Duodenal mucosa (tissue), 2 donors: ENCODE results near the gene ERCC6L2.

Experiments used
- H3K27ac ChIP-seq: one replicate; pipeline ENCODE4 v1.7.0; 2013; ENCODE audit warnings: low read depth, low read length
- H3K27me3 ChIP-seq, 2 donors: one replicate each; pipeline ENCODE4 v1.7.0; 2013; ENCODE audit warnings: low read length in 2 of 2, control low read depth in 1 of 2; ENCODE audit not compliant: insufficient read depth in 2 of 2, control insufficient read depth in 1 of 2
- H3K36me3 ChIP-seq, 2 donors: one replicate each; pipeline ENCODE4 v1.7.0; 2013; ENCODE audit warnings: low read length in 2 of 2, control low read depth in 1 of 2; ENCODE audit not compliant: insufficient read depth in 2 of 2, control insufficient read depth in 1 of 2
- H3K4me1 ChIP-seq, 2 donors: one replicate each; pipeline ENCODE4 v1.7.0; 2013; ENCODE audit warnings: low read length in 2 of 2, control low read depth in 1 of 2; ENCODE audit not compliant: insufficient read depth in 2 of 2, control insufficient read depth in 1 of 2
- H3K4me3 ChIP-seq, 2 donors: one replicate each; pipeline ENCODE4 v1.7.0; 2013; ENCODE audit warnings: low read length in 2 of 2, low read depth in 1 of 2
- H3K9ac ChIP-seq, 2 donors: one replicate each; pipeline ENCODE4 v1.7.0; 2013; ENCODE audit warnings: low read length in 2 of 2, low read depth in 1 of 2
- H3K9me3 ChIP-seq, 2 donors: one replicate each; pipeline ENCODE4 v1.7.0; 2013; ENCODE audit warnings: low read length in 2 of 2, control low read depth in 1 of 2; ENCODE audit not compliant: control insufficient read depth in 1 of 2

The ERCC6L2 gene, protein sequence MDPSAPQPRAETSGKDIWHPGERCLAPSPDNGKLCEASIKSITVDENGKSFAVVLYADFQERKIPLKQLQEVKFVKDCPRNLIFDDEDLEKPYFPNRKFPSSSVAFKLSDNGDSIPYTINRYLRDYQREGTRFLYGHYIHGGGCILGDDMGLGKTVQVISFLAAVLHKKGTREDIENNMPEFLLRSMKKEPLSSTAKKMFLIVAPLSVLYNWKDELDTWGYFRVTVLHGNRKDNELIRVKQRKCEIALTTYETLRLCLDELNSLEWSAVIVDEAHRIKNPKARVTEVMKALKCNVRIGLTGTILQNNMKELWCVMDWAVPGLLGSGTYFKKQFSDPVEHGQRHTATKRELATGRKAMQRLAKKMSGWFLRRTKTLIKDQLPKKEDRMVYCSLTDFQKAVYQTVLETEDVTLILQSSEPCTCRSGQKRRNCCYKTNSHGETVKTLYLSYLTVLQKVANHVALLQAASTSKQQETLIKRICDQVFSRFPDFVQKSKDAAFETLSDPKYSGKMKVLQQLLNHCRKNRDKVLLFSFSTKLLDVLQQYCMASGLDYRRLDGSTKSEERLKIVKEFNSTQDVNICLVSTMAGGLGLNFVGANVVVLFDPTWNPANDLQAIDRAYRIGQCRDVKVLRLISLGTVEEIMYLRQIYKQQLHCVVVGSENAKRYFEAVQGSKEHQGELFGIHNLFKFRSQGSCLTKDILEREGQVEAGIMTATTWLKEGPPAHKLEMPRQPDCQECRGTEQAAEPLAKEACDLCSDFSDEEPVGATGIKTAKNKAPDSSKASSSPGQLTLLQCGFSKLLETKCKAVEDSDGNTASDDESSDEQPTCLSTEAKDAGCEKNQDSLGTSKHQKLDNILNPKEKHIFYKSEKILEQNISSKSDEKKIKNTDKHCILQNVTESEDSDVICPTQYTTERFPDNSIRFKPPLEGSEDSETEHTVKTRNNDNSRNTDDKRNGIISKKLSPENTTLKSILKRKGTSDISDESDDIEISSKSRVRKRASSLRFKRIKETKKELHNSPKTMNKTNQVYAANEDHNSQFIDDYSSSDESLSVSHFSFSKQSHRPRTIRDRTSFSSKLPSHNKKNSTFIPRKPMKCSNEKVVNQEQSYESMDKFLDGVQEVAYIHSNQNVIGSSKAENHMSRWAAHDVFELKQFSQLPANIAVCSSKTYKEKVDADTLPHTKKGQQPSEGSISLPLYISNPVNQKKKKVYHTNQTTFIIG (N-terminal part only)

DNA sequence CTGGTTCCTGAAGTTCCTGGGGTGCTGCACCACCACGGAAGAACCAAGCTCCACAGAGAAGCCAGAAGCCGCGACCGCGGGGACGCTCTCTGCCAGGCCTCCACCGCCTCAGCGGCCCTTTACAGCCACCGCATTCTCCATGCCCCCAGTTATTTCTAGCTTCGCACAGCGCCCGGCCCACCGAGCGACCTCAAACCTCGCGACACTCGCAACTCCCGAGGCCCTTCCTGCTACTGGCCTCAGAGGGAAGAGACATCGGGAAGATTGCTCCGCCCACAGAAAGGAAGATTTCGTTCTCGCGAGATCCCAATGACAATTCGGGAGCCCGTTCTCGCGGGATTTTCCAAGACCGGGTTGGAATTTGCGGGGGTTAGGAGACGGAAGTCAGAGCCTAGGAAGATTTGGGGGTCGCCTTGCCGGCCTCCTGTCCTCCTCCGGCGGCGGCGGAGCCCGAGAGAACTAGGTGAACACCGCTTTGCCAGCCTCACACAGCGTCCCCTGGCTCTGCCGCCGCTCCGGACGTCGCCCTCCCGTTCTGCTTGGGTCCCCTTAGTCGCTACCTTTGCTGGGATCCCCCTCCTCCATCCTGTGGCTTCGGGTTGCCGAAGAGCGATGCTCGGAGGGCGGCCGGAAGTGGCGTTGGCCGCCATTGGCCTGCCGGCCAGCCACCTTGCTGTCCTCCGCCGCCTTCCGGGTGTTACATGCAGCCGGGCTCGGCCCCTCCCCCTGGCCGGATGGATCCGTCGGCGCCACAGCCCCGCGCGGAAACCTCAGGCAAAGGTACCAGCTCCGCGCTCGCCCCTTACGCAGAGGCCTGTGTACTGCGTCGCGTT is at the start of gene ERCC6L2:
Gene ERCC6L2 (plus strand): TSS at position 387 of the 833 bp plus-strand sequence. CDS start 348 bp downstream, at position 735.
- Histone ChIP-seq H3K27me3 (no peaks in the 10 kb centered on the region), H3K9me3 (no peaks in the 10 kb centered on the region), H3K27ac (no peak within 1 kb of the TSS), H3K4me1 (peaks cover 10 to 11% of the 10 kb centered on the region in 2 donors), H3K4me3 (no peak within 1 kb of the TSS), H3K9ac (no peak within 1 kb of the TSS), H3K36me3 (peaks cover 0 to 5% of the 10 kb centered on the region in 2 donors)

DNA sequence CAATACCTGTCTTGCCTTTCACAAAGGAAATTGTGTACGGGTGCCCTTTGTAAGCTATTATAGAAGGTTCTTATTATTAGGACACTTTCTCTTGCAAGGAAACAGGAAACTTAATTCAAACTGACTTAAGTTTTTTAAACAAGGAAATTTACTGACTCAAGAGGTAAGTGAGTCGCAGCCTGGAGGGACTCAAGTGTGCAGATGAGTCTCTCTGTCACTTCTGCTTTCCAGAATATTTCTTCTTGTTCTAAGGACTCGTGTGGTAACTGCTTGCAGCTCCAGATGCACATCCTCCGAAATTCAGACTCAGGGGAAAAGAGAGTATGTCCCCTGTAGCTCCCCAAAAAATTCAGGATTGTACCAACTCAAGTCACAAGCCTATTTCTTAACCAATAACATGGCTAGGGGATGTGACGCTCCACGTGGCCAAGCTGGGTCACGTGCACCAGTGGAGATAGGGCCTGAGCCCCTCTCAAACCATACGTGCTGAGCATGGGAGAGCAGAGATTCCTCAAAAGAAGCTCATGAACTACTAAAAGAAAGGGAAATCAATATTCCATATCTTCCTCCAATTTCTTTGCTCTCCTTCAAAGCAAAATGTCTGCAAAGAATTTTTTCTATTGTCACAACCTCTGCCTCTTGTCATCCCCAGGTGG is 49.2 kb upstream of the ERCC6L2 start:
- Histone ChIP-seq H3K27ac (no peak overlapping the region), H3K27me3 (no peaks in the 10 kb centered on the region), H3K36me3 (no peaks in the 10 kb centered on the region), H3K9ac (no peak overlapping the region), H3K4me1 (peaks cover 0 to under 1% of the 10 kb centered on the region in 2 donors), H3K9me3 (no peaks in the 10 kb centered on the region), H3K4me3 (no peak overlapping the region)

DNA sequence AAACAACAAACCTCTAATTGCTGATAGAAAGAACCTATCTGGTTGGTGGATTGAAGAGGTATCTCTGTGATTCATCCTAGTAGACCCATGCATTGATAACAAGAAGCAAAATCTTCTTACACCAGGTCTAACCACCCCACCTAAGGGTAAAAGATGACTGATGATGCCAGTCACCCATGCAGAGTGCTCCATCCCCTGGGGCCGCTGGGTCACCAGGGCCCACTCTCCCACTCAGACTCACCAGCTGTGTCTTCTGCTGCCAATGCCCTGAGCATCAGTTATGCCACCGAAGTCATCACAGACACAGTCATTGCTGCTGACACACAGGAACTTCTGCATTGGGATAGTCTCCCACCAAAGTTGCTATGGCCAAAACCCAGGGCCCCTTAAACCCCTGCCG is 44.7 kb upstream of the ERCC6L2 start:
- no peaks in the 10 kb centered on the region for H3K9me3 ChIP-seq

DNA sequence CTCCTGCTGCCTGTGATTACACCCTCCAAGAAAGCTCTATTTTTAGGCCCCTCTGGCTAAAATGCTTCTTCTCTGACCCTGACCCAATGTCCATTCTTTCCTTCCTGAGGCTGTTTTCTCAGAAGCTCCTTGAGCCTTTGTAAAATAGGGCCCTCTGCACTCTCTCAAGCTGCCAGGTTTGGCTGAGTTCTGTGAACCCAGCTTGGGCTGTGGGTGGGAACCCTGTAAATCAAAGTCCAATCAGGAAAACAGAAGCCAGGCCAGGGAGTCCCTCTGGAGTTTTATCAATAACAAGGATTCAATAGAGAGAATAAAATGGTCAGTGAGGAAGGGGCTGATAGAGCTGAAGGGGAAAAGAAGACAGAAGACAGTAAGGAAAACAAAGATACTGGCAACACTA is 43.7 kb upstream of the ERCC6L2 start:
- no peak overlapping the region for H3K9ac ChIP-seq
- no peak overlapping the region for H3K27ac ChIP-seq
- no peaks in the 10 kb centered on the region for H3K9me3 ChIP-seq
- peaks cover 6 to 10% of the 10 kb centered on the region in 2 donors for H3K4me1 ChIP-seq
- no peaks in the 10 kb centered on the region for H3K36me3 ChIP-seq
- no peaks in the 10 kb centered on the region for H3K27me3 ChIP-seq
- no peak overlapping the region for H3K4me3 ChIP-seq

More for the DNA sequence above, 44.7 kb upstream of the ERCC6L2 start:
- H3K9ac ChIP-seq = no peak overlapping the region
- no peak overlapping the region for H3K27ac ChIP-seq
- no peaks in the 10 kb centered on the region for H3K36me3 ChIP-seq
- no peaks in the 10 kb centered on the region for H3K27me3 ChIP-seq
- peaks cover 6 to 10% of the 10 kb centered on the region in 2 donors for H3K4me1 ChIP-seq
- no peak overlapping the region for H3K4me3 ChIP-seq

DNA sequence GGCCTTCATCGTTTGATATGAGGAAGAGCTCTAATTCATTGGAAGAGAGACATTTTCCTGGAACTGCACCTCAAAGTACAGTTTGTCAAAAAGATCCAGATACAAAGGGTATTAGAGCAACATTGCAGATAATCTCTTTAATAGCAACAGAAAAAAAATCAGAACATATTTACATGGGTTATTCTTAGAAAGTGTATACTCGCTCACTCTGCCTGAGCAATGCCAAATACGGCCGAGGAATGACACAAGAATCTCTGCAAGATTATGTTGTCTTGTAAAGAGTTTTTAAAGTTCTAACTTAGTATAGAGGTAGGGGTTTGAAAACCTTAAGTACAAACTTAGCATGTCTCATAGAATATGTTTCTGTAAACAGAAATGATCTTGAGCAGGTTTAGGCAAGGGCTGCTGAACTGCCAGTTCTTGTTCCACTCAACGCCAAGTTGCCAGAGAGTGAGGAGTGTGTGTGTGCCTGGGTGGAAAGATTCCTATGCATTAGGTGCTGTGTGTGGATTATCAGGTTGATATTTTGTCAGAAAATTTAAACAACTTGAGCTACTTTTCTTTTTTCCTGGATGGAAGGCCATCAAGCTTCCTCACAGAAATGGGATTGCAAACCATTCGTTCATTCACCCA is 41.8 kb upstream of the ERCC6L2 start:
- H3K9ac ChIP-seq = no peak overlapping the region
- no peak overlapping the region for H3K4me3 ChIP-seq
- no peaks in the 10 kb centered on the region for H3K36me3 ChIP-seq
- no peaks in the 10 kb centered on the region for H3K9me3 ChIP-seq
- H3K27me3 ChIP-seq = no peaks in the 10 kb centered on the region
- no peak overlapping the region for H3K27ac ChIP-seq
- H3K4me1 ChIP-seq = peaks cover 6 to 10% of the 10 kb centered on the region in 2 donors

DNA sequence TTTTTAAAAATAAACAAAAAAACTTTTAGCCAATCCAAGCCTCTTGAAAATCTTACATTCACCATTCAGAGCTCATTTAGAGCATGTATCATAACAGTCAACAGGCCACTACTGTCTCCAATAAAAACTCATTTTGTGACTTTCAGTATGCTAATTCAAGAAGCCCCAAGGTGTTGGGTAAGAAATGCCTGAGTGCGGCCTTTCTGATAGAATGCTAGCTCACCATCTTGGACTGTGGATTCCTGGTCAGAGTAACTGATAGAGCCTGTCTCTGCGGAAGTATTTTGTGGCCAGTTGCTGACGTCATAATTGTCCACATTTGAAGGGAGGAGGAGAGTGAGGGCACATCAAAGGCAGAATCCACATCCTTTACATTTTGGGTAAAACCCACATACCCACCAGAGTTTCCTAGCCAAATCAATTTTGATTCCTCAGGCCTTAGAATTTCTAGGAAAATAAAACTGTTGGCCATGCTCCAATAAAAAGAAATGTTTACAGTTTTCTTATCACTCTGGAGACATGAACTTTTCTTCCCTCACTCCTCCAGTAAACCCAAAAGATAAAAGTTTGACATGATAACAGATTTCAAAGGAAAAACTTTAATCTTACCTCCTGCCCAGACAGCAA is 41.1 kb upstream of the ERCC6L2 start:
- peaks cover 6 to 10% of the 10 kb centered on the region in 2 donors for H3K4me1 ChIP-seq

DNA sequence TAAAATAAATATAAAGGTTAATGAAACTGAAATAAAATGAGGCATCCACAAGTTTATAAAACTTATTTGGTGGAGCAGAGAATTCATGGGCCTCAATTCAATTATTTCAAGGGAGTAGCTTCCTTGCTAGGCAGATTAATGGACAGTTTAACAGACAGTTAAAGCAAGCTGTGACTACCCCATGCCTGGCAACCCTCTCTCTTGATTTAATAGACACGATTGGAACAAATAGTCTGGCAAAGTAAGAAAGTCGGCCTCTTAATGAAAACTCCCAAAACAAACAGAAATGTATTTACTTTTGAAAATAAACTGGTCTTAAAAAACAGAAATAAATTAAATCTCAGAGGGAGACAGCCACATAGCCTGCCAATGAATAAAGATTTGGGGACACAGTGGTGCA is 40.1 kb upstream of the ERCC6L2 start:
- Histone ChIP-seq H3K4me3 (no peak overlapping the region), H3K9me3 (no peaks in the 10 kb centered on the region), H3K36me3 (no peaks in the 10 kb centered on the region), H3K27me3 (no peaks in the 10 kb centered on the region), H3K9ac (no peak overlapping the region), H3K4me1 (peaks cover 6 to 10% of the 10 kb centered on the region in 2 donors), H3K27ac (no peak overlapping the region)

More for the DNA sequence above, 41.1 kb upstream of the ERCC6L2 start:
- no peak overlapping the region for H3K4me3 ChIP-seq
- H3K36me3 ChIP-seq = no peaks in the 10 kb centered on the region
- no peak overlapping the region for H3K27ac ChIP-seq
- no peaks in the 10 kb centered on the region for H3K27me3 ChIP-seq
- no peak overlapping the region for H3K9ac ChIP-seq
- H3K9me3 ChIP-seq = no peaks in the 10 kb centered on the region

DNA sequence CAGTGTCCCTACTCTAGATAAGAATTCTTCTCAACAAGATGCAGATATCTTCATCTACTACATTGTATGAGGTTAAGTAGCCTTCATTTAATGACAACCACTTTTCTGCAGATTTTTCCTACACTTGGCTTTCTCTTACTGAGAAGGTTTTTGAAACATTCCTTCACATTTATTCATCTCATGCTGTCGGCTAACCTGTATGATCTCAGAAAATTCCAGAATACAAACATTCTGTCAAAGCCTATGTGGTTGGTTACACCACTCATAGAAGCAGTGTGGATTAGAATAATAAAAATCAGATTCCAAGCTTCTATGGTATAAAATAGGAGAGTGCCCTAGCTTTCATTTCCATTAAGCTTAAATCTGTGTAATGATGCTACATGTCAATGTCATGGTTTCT is 39.4 kb upstream of the ERCC6L2 start:
- Histone ChIP-seq H3K27me3 (no peaks in the 10 kb centered on the region), H3K36me3 (no peaks in the 10 kb centered on the region), H3K27ac (no peak overlapping the region), H3K4me1 (peaks cover 6 to 10% of the 10 kb centered on the region in 2 donors), H3K9ac (no peak overlapping the region), H3K4me3 (no peak overlapping the region), H3K9me3 (no peaks in the 10 kb centered on the region)
